ENCODE data around the gene TEX54.
"Not testable (repeated sequence)": the region's sequence is repeated elsewhere in the genome, so short reads cannot be mapped to it uniquely, and the experiment has no call there.

The TEX54 gene

DNA sequence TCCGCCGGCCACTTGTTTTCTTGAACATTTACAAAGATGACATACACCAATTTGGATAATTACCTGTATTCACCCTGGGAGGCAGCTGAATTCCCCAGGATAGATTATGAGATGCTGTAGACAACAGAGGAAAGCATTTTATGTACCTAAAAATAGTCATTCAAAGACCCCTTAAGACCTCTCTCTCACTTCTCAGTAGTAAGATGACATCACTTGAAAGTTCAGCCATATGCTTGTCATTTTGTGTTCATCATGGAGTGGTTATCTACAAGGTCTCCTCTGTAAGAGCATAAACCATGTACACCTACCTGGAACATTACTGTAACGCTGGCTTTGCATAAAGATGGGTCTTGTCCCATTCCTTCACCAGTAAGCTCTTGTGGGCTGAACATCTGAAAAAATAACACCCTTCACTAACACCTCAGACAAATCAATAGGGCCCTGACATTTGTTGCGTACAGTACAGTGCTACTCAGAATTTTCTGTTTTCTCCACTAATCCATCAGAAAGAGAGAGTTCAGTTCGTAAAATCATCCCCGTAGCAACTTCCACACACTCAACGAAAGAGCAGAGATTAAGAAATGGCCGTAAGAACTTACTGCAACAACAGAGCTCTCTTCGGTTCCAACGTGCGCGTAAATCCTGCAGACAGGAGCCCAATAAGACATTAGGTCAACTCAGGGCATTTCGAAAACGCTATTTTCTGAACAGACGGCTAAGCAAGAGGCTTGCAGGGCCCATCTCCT is 22.4 kb upstream of the TEX54 start:
- no peak for DNase-seq

DNA sequence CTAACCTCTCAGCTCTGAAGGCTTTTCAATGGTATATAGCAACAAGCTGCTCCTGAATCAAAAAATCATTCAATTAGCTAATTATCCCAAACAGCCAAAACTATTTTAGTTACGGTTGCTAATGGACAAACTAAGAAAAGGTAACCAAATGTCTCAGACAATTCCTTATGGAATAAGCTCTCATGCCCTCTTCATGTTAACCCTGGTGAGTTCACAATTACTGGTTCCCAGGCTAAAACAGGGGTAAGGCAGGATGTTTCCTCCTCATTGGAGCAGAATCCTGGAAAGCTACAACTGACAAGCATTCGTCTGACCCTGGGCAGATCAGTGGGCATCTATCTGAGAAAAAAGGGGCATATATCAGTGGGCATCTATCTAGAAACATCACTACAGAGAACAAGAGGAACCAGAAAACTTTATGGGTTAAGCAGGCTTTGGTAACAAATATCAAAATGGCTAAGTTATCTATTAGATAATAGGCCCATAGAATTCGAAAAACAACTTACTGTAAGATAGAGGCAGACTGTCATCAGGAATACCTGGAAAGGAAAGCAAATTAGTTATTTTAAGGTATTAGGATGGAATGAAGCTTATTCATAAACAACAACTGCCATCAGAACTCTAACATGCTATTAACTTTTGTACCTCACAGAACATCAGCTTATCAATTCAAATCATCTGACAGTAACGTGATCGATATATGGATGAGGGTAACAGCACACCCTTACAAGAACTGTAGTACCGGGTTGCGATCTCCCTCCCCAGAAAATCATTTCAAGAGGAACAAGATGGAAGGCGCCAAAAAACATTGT is 21.6 kb upstream of the TEX54 start:
- peak in 2 of 3 donors; percentile 26 to 29 for DNase-seq

DNA sequence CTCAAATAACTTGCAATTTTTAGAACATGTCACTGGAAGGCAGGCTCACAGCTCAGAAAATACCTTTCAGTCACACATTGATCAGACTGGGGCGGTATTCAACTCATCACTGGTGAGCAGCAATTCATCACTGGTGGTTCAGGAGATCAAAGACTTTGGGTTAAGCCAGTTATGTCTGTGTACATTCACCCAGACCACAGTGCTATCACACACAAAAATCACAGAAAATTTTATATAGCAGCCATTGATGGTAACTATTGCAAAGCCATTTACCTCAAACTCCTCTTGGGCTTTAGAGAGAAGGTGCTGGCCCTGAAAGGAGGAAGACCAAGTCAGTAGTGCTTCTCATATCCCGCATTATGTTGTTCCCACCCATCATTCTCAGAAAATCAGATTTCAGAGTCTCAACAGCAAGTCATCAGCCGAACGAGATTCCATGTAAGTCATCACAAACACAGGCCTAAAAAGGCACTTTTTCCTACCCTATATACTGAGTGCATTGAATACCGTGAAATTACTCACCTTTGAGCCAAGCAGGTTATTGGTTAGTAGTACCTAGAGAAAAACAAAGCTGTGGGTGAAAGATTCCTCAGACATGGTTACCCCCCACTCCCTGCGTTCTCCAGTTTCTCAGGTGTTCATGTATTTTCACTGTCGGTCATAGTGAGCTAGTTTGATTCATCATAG is 20.8 kb upstream of the TEX54 start:
- no peak for DNase-seq

DNA sequence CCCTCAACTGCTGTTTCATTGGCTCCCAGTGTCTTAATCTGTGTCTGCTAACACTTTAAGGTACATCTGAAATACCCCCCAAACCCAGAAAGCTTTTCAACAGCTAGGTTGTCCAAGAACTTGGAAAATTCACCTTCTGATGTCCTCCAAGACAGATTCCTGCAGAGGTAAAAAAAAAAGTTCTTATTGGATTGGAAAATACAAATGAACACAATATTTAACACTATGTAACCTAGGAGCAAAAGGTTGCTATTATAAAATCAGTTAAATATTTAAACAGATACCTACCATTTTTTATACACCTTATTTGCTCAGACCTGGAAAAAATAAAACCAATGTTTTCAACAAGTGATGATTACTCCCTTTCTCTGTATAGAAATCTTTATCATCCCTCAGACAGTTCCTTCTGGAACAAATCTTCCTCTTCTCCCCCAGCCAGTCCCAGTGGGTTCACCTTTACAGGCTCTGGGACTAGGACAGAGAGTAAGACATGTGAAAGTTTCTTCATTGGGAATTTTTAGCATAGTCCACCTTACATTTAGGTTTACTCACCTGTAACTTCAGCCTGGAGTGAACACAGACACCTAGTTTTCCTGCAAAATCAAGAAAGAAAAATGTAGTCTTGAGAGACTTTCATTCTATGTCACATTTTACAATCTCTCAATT is 20.0 kb upstream of the TEX54 start:
- no peak for DNase-seq

DNA sequence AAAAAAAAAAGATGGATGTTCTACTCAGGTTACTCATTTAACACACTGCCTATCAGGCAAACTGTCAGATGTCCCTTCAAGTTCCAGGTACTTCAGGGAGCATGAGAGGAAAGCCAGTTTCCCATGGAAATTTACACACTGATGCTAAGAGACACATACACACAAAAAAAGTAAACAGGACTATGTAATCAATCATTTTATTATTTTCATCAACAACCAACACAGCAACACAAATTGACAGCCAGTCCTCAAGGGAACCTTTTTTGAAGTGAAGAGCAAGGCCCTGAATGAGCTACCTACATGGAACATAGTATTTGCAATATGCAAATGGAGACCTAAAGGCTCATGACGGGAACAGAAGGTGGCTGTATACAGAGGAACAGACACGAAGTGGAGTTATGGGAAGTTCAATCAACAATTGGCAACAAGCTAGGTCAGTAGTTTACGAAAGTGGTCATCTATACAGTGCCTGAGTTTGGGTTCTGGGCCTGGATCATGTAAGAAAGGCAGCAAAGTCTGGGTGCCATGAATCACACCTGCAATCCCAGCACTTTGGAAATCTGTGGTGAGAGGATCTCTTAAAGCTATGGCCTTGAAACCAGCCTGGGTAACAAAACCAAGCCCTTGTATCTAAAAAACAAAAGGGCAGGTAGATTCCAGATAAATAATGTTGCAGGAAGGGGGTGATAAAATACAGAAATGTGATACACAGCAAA is 19.3 kb upstream of the TEX54 start:
- no peak for DNase-seq

DNA sequence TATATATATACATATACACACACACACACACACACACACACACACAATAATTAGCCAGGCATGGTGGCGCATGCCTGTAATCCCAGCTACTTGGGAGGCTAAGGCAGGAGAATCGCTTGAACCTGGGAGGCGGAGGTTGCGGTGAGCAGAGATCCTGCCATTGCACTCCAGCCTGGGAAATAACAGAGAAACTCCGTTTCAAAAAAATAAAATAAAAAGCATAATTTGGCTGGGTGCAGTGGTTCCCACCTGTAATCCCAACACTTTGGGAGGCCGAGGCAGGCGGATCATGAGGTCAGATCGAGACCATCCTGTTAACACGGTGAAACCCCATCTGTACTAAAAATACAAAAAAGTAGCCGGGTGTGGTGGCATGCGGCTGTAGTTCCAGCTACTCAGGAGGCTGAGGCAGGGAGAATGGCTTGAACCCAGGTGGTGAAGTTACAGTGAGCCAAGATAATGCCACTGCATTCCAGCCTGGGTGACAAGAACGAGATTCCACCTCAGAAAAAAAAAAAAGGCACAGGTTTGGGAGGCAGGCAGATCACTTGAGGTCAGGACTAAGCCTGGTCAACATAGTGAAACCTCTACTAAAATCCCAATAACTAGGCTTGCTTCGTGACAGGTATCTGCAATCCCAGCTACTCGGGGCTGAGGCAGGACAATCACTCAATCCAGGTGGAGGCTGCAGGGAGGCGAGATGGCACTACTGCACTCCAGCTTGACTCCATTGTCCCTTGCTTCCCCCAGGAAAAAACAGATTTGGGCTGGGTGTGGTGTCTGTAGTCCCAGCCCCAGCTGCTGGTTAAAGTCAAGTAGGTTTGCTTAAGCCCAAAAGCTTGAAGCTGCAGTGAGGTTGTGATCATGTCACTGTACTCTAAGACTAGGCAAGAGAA is 18.5 kb upstream of the TEX54 start:
- no peak for DNase-seq

DNA sequence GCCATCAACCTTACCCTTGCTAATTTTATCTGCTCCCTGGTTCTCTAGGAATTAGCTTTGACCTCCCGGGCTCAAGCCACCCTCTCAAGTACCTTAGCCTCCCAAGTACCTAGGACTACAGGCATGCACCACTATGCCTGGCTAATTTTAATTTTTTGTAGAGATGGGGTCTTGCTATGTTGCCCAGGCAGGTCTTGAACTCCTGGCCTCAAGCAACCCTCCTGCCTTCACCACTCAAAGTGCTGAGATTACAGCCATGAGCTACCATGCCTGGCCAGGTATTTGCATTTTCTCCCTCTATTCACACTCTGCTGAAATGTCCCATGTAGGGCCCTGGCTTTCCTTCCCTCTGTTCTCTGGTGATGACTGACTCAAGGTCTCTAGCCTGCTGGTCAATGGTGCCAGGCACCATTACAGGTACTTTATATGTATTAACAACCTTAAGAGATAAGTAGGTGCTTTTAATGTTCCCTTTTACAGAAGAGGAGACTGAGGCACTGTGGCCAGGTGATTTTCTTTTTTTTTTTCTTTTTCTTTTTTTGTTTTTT is 15.2 kb upstream of the TEX54 start:
- DNase-seq = no peak

DNA sequence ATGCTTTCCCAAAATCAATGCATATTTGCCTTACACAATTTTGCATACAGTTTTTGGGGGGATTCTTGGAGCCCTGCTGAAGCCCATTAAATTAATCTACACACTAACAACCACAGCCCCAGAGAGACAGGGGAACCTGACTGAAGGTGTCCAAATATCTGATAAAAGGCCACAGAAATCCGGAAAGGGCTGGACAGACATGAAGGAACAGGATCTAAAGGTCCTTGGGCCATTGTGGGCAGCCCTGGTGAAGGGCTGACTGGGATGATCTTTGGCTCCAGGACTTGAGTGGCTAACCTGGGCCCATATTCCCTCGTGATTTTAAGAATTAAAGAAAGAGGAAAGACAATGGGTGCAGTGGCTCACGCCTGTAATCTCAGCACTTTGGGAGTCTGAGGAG is 13.5 kb upstream of the TEX54 start:
- DNase-seq = no peak

DNA sequence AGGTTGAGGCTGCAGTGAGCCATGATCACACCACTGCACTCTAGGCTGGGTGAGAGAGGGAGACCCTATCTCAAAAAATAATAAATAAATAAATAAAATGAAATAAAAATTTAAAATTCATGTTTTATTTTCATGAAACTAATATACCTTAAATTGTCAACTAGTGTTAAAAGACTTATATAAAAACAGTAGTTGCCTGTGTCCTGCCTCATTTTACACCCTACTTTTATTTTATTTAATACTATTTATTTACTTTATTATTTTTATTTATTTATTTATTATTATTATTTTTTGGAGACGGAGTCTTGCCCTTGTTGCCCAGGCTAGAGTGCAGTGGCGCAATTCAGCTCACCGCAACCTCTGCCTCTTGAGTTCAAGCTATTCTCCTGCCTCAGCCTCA is 11.5 kb upstream of the TEX54 start:
- DNase-seq = no peak

DNA sequence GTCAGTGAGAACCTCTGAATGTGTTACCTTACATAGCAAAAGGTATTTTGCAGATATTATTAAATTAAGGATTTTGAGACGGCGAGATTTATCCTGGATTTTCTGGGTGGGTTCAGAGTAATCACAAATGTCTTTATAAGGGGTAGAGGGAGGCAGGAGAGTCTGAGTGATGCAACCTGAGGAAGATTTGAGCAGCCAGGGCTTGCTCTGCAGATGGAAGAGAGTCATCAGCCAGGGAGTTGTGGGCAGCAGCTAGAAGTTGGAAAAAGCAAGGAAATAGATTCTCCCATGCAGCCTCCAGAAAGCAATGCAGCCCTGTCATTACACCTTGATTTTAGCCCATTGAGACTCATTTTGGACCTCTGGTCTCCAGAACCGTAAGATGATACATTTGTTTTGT is 10.8 kb upstream of the TEX54 start:
- DNase-seq = no peak

DNA sequence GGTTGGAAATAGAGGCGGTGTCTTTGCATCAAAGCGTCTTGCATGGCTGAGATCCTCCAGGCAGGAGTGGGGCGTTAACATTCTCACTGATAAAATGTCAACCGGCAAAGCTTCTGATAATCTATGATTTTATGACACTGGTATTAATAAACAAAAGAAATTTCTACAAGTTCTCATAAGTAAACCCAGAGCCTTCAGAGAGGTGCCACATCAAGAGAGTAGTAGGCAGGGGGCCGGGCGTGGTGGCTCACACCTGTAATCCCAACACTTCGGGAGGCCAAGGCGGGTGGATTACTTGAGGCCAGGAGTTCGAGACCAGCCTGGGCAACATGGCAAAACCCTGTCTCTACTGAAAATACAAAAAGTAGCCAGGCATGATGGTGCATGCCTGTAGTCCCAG is 10.2 kb upstream of the TEX54 start:
- DNase-seq = not testable (repeated sequence)

DNA sequence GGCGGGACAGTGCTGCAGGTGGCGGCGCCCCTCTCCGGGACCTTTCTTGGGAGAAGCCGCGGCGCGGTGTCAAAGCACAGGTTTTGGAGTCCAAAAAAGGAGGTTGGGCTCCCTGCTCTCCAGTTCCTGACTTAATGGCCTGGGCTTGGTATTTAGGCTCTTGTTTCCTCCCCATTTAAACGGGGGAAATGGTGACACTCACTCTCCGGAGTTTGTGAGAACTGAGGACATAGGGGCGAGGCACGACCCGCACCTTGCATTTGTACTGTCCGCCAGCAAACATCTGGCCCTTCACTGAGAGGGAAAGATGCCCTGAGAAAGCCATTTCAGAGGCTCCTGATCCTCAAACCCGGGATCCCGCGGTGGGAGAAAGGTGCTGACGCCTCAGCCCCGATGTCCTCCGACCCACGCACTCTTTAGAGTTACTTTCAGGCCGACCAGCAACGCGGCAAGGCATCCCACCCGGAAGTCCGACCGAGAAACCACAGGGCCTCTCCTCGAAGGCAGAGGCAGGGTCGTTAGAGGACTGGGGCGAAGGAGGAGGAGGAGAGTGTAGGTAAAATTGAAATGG is 9.6 kb upstream of the TEX54 start:
- DNase-seq = peak; percentile 29 to 42 (median 35)

DNA sequence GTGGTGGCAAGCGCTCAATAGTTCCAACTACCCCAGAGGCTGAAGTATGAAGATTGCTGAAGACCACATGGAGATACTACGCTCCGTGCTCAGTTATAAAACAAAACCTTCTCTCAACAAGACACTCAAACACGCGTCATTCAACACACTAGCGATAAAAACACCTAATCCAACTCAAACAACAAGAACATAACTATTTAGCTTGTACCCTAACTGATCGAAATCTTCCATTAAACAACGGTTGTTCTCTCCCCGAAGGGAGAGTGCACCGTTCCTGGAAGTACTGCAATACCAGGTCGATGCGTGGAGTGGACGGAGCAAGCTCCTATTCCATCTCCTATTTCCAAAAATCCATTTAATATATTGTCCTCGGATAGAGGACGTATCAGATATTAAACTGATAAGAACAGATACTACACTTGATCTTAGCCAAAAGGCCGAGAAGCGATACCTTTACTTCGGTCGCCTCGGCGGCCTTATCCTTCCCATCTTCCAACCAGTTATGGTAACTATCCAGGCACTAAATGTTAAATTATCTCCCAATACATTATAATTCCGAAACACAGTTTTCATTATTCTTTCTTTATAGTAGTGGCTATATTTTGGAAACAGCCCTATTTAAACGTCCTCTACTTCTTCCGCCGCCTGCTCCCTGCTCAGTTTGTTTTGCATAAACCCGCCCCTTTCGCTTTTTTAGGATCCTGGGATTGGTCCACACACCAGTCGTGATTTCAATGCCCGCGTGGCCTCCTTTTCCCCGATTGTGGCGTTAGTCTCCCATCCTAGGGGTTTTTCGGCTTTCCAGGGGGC is 8.9 kb upstream of the TEX54 start:
- DNase-seq = peak; percentile 93 to 100 (median 98)

DNA sequence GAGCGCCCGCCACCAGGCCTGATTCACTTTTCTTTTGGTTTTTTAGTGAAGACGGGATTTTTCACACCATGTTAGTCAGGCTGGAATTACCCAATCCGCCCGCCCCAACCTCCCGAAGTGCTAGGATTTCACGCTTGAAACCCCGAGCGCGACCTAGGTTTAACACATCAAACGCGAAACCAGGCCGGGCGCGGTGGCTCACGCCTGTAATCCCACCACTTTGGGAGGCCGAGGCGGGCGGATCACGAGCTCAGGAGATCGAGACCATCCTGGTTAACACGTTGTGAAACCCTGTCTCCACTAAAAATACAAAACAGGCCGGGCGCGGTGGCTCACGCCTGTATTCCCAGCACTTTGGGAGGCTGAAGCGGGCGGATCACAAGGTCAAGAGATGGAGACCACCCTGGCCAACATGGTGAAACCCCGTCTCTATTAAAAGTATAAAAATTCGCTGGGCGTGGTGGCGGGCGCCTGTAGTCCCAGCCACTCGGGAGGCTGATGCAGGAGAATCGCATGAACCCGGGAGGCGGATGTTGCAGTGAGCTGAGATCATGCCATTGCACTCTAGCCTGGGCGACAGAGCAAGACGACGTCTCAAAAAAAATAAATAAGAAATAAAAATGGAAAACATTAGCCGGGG is 8.2 kb upstream of the TEX54 start:
- peak; percentile 95 to 97 (median 97) for DNase-seq

DNA sequence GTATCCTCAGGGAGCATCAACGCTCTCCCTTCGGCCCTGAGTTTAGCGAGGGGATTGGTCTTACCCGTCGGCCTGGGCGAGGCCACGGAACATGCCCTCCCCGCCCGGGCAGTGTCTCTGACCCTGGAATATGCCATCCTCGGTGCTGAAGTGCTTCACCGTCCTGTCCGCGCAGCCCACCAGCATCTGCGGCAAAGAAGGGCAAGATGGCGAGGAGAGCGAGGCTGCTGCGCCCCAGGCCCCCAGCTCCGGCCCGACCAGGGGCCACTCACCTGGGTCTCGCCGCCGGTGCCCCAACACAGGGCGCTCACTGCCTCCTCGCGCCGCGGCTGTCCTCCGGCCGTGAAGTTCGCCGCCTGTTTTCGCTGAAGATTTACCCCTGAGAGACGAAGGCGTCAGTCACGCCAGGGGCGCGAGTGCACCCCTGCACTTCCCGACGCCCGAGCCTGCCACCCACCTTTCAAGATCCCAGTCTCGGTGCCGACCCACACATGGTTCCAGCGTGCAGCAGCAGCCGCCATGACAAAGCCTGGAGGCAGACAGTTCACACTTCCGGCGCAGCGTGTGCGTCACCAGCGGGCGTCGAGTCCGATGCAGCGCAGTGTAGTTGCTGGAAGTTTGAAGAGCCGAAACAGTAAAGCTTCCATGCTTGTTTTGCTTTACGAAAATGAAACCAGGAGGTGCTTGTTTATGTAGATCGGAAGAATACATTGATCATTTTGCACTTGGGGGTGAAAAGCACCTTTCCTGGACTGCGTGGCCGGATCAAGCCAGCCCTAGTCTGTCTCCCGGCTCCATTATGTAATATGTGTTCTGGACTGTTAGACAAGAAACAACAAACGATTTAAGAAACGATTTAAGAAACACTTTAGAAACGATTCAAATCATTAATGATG is 6.7 kb upstream of the TEX54 start, which contains the start of gene WDR74:
TSS of gene WDR74 (minus strand) at position 541 of the 896 bp plus-strand sequence. CDS start at position 521, 20 bp downstream.
- DNase-seq = peak; percentile 96 to 98 (median 97)

DNA sequence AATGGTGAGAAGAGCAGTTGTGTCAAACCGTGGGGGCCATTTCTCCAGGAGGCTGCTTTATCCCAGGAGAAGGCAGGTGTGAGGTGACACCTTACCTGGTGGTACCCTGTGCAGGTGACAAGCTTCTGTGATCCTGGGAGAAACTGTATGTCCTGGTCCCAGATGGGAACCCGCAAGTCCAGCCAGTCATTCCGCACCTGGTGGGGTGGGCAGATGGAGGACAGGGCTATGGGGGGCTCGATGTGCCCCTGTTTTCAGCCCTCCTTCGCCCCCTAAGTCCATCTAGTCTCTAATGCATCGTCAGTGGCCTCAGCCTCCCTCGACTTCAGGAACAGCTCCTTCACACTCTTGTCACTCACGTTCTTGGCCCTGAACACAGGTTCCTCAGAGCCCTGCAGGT is 2.7 kb upstream of the TEX54 start:
- DNase-seq = no peak

DNA sequence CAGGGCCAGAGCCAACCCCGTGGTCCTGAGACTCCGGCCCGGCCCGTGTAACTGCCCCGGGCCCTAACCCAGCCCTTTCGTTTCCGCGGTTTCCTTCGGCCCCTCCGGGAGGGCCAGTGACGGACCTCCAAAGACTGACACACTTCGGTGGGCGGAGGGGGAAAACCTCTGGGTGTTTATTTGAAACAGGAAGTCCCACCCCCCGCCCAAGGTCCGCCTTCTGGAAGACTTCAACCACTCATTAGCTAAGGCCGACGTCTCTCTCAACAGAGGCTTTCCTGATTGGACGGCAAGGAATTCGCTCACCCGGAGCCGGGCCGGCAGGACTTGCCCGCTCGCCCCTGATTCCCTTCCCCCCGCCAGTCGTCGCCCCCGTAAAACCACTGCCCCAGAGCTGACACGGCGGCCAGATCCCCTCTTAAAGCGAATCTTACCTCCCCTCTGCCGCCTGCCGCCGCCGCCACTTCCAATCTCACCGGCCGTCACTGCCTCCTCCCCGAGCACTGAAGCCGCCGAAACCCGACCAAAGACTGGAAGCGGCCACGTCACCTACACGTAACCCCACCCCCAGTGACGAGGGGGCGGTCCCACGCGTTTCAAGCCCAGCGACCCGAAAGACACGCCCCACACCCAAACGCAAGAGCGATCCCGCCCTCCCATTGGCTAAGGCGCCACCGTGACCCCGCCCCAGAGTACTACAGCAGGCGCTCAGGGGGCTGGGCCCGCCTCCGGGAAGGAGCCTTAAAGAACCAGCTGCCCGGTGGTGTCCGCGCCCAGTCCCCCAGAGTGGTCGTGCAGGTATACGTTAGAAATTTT is 913 bp downstream of the TEX54 start, which contains the start of gene STX5:
TSS of gene STX5 (minus strand) at position 532 of the 816 bp plus-strand sequence. CDS start 808 bp downstream, outside the sequence.
- DNase-seq = peak; percentile 99 to 100 (median 100)
